GM15510 (cell line): Measurements from ENCODE around the gene CLEC3B.

Experiments used
- POLR2A ChIP-seq: IDR thresholded peaks from 3 replicates; pipeline ENCODE4 v1.6.1; 2011; ENCODE audit warnings: borderline replicate concordance; ENCODE audit not compliant: insufficient read length; ENCODE audit errors: extremely low read depth

The CLEC3B gene

GRCh38 chr3:45026038-45026437 lies at the start of gene CLEC3B:
Gene CLEC3B (plus strand): TSS chr3:45026303. CDS start chr3:45026363, 60 bp downstream.
- TF ChIP-seq POLR2A = no peak

GRCh38 chr3:44981220-44981619 lies 44.9 kb upstream of the CLEC3B start:
- no peak for TF ChIP-seq POLR2A

GRCh38 chr3:44981751-44982150 lies 44.4 kb upstream of the CLEC3B start:
- no peak for TF ChIP-seq POLR2A

- no peak for TF ChIP-seq POLR2A
Observed at GRCh38 chr3:44982817-44983216, 43.3 kb upstream of the CLEC3B start.

GRCh38 chr3:44983484-44983941 lies 42.6 kb upstream of the CLEC3B start:
- no peak for TF ChIP-seq POLR2A

- no peak for TF ChIP-seq POLR2A
Observed at GRCh38 chr3:44984335-44984734, 41.8 kb upstream of the CLEC3B start.

- no peak for TF ChIP-seq POLR2A
Observed at GRCh38 chr3:44987332-44987731, 38.8 kb upstream of the CLEC3B start.

- no peak for TF ChIP-seq POLR2A
Observed at GRCh38 chr3:44988073-44988472, 38.0 kb upstream of the CLEC3B start.

- no peak for TF ChIP-seq POLR2A
Observed at GRCh38 chr3:44989141-44989540, 37.0 kb upstream of the CLEC3B start.

GRCh38 chr3:44989636-44990373 lies 36.3 kb upstream of the CLEC3B start:
- no peak for TF ChIP-seq POLR2A

- TF ChIP-seq POLR2A = no peak
Observed at GRCh38 chr3:44991326-44991725, 34.8 kb upstream of the CLEC3B start.

- no peak for TF ChIP-seq POLR2A
Observed at GRCh38 chr3:44992555-44993470, 33.3 kb upstream of the CLEC3B start.

- TF ChIP-seq POLR2A = no peak
Observed at GRCh38 chr3:44993471-44994205, 32.5 kb upstream of the CLEC3B start.

- TF ChIP-seq POLR2A = no peak
Observed at GRCh38 chr3:44995142-44995770, 30.8 kb upstream of the CLEC3B start.

- TF ChIP-seq POLR2A = no peak
Observed at GRCh38 chr3:44996556-44996969, 29.5 kb upstream of the CLEC3B start.

GRCh38 chr3:44999782-45000181 lies 26.3 kb upstream of the CLEC3B start:
- no peak for TF ChIP-seq POLR2A
